Epithelial cell of esophagus (primary cell): ENCODE measurements around the gene CALD1.
A peak's percentile ranks its signal among the peaks of the same experiment; 100 is the strongest.

ENCODE experiments used
- DNase-seq: peaks from one replicate; pipeline ENCODE4 v3.0.0; 2010; ENCODE audit warnings: low read depth
- H3K4me3 ChIP-seq: 2 replicates; pipeline ENCODE4 v1.5.1; 2011; ENCODE audit warnings: mild to moderate bottlenecking, low read length, control low read depth
- TF ChIP-seq, protein P1 (sequence below): IDR thresholded peaks from 2 replicates; pipeline ENCODE4 v1.5.1; 2011; ENCODE audit warnings: low read depth, mild to moderate bottlenecking, low read length, control low read depth, inconsistent platforms; ENCODE audit not compliant: insufficient read depth; ENCODE audit errors: missing control alignments

The CALD1 gene

GRCh38 chr7:134935701-134936100, 156.3 kb downstream of the CALD1 start:
- peak; percentile 36 for DNase-seq
- H3K4me3 ChIP-seq: no peak overlapping the region
- TF ChIP-seq, protein P1, sequence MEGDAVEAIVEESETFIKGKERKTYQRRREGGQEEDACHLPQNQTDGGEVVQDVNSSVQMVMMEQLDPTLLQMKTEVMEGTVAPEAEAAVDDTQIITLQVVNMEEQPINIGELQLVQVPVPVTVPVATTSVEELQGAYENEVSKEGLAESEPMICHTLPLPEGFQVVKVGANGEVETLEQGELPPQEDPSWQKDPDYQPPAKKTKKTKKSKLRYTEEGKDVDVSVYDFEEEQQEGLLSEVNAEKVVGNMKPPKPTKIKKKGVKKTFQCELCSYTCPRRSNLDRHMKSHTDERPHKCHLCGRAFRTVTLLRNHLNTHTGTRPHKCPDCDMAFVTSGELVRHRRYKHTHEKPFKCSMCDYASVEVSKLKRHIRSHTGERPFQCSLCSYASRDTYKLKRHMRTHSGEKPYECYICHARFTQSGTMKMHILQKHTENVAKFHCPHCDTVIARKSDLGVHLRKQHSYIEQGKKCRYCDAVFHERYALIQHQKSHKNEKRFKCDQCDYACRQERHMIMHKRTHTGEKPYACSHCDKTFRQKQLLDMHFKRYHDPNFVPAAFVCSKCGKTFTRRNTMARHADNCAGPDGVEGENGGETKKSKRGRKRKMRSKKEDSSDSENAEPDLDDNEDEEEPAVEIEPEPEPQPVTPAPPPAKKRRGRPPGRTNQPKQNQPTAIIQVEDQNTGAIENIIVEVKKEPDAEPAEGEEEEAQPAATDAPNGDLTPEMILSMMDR: no peak

- no peak for DNase-seq
- H3K4me3 ChIP-seq: no peak overlapping the region
- TF ChIP-seq, protein P1: no peak
Measured at GRCh38 chr7:134936893-134937510, 157.6 kb downstream of the CALD1 start.

- H3K4me3 ChIP-seq: no peak overlapping the region
- DNase-seq: no peak
- TF ChIP-seq, protein P1: no peak
Measured at GRCh38 chr7:134938141-134938540, 158.7 kb downstream of the CALD1 start.

DNA sequence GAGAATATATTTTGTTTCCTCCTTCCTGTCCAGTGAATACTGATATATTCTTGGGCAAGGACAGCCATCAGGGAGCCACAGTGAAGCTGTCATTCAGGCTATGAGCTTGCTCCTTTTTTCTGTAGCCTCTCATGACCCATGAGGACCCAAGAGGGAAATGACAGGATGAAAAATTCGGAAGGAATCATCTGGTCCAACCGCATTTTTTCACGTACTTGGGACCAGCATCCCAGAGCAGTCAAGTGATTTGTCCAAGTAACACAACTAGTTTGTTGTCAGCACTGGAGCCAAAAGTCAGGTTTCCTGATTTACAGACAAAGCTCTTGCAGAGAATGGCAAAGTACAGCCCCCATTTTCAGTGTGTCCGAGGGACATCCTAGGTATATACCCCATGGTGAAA, 159.7 kb downstream of the CALD1 start:
- TF ChIP-seq, protein P1: no peak
- H3K4me3 ChIP-seq: no peak overlapping the region
- DNase-seq: no peak

GRCh38 chr7:134940729-134941128, 161.3 kb downstream of the CALD1 start:
- no peak for DNase-seq
- no peak overlapping the region for H3K4me3 ChIP-seq
- TF ChIP-seq, protein P1: no peak

DNA sequence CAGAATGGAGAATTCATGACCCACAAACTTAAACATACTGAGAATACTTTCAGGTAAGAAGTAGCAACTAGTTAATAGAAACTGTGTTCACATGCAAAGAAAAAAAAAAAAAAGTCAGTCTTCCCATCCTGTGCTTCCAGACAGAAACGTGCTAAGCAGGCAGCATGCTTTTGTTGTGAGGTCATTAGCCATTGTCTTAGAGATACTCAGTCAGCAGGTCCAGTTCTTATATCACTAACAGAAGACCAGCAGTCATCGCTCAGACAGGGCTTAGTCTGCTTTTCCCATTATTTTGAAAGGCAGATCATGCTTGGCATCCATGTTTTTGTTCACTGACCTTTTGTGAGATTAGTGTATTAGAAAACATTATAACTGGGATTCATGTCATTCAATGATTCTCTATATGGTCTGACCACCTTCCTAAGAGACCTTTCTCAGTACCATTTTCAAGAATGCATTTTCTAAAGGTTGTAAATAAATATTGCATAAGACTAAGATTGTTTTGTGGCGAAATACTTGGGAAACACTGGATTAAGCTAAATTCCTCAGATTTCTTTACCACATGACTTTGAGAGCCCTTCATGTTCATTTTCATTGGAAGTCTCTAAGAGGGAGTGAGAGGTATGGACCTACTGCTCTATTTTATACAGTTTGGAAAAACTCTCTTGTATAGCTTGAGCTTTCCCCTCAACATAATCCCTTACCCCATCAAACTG, 161.9 kb downstream of the CALD1 start:
- DNase-seq: peak; percentile 94
- TF ChIP-seq, protein P1: no peak
- no peak overlapping the region for H3K4me3 ChIP-seq
